ENCODE data around the gene SZT2.

The SZT2 gene

GRCh38 chr1:43348809-43349593 is 40.7 kb upstream of the SZT2 start:
- Histone ChIP-seq H3K4me1 (ENCODE audit: insufficient read depth, insufficient read length) (peaks cover 13% of the 10 kb centered on the region), H3K9me3 (ENCODE audit: insufficient read depth, low read length) (no peaks in the 10 kb centered on the region), H3K4me3 (ENCODE audit: insufficient read length, low read depth) (peak overlapping the region; percentile 74), H3K36me3 (ENCODE audit: insufficient read depth, insufficient read length, low read length) (no peaks in the 10 kb centered on the region), H3K27me3 (ENCODE audit: insufficient read depth, insufficient read length) (peaks cover 21% of the 10 kb centered on the region), H3K9ac (ENCODE audit: insufficient read length, low read depth) (peak overlapping the region; percentile 95)
- TF ChIP-seq ZNF274 (IDR thresholded peaks at IDR 0.05; ENCODE audit: low read depth, low read length) (no peak), YY1 (IDR thresholded peaks at IDR 0.05; ENCODE audit: insufficient read depth, insufficient read length) (no peak), SUZ12 (IDR thresholded peaks at IDR 0.05; ENCODE audit: extremely low read depth, insufficient read depth, insufficient read length) (no peak)
- peak; percentile 93 for DNase-seq (ENCODE audit: low read depth, low spot score)

GRCh38 chr1:43349594-43350306 is 39.9 kb upstream of the SZT2 start:
- no peak for DNase-seq (ENCODE audit: low read depth, low spot score)
- H3K4me1 ChIP-seq (ENCODE audit: insufficient read depth, insufficient read length): peaks cover 13% of the 10 kb centered on the region
- H3K9me3 ChIP-seq (ENCODE audit: insufficient read depth, low read length): no peaks in the 10 kb centered on the region
- TF ChIP-seq SUZ12 (IDR thresholded peaks at IDR 0.05; ENCODE audit: extremely low read depth, insufficient read depth, insufficient read length) (no peak), YY1 (IDR thresholded peaks at IDR 0.05; ENCODE audit: insufficient read depth, insufficient read length) (no peak), ZNF274 (IDR thresholded peaks at IDR 0.05; ENCODE audit: low read depth, low read length) (no peak)
- peaks cover 21% of the 10 kb centered on the region for H3K27me3 ChIP-seq (ENCODE audit: insufficient read depth, insufficient read length)
- peak overlapping the region; percentile 74 for H3K4me3 ChIP-seq (ENCODE audit: insufficient read length, low read depth)
- peak overlapping the region; percentile 95 for H3K9ac ChIP-seq (ENCODE audit: insufficient read length, low read depth)
- H3K36me3 ChIP-seq (ENCODE audit: insufficient read depth, insufficient read length, low read length): peaks cover 4% of the 10 kb centered on the region

DNA sequence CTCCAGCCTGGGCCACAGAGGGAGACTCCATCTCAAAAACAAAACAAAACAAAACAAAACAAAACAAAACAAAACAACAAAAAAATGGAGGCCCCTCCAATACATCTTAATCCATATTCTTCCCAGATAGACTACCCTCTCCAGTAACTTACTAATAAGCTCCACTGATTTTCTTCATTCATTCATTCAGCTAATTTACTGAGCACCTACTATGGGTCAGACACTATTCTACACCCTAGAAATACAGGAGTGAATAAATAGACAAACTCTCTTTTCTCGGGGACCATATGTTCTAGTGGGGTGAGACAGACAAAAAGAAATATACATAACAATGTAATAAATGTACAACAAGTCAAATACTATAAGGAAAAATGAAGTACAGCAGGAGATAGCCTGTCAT is 38.7 kb upstream of the SZT2 start:
- DNase-seq (ENCODE audit: low read depth, low spot score): no peak
- Histone ChIP-seq H3K9ac (ENCODE audit: insufficient read length, low read depth) (no peak overlapping the region), H3K9me3 (ENCODE audit: insufficient read depth, low read length) (no peaks in the 10 kb centered on the region), H3K36me3 (ENCODE audit: insufficient read depth, insufficient read length, low read length) (peaks cover 5% of the 10 kb centered on the region), H3K27me3 (ENCODE audit: insufficient read depth, insufficient read length) (peaks cover 21% of the 10 kb centered on the region), H3K4me3 (ENCODE audit: insufficient read length, low read depth) (no peak overlapping the region), H3K4me1 (ENCODE audit: insufficient read depth, insufficient read length) (peaks cover 13% of the 10 kb centered on the region)
- TF ChIP-seq SUZ12 (IDR thresholded peaks at IDR 0.05; ENCODE audit: extremely low read depth, insufficient read depth, insufficient read length) (no peak), ZNF274 (IDR thresholded peaks at IDR 0.05; ENCODE audit: low read depth, low read length) (no peak), YY1 (IDR thresholded peaks at IDR 0.05; ENCODE audit: insufficient read depth, insufficient read length) (no peak)

DNA sequence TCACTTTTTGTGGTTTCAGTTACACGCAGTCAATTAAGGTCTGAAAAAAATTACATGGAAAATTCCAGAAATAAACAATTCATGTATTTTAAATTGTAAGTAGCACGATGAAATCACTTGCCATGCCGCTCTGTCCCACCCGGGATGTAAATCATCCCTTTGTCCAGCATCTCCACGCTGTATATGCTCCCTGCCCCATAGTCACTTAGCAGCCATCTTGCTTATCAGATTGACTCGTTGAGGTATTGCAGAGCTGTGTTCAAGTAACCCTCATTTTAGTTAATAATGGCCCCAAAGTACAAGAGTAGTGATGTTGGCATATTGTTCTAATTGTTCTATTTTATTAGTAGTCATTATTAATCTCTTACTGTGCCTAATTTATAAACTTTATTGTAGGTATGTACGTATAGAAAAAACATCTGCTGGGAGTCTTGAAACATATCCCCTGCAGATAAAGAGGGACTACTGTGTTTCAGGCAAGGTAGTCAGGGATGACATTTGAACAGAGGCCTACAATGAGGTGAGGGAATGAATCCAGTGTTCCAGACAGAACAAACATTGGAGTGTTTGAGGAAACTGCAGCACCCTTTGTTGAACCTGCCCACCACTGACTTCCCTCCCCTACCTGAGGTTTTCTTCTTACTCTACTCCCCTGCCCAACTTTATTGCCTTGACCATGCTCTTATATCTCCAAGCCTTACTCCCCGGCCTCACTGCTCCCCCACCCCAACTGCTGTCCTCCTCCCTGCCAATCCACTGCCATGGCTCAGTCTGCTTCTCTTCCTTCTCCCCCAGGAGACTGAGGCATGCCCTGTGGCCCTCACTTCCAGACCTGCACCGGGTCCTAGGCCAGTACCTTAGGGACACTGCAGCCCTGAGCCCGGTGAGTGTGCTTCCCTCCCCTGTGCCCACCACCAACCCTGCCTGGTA is 38.0 kb upstream of the SZT2 start:
- Histone ChIP-seq H3K4me3 (ENCODE audit: insufficient read length, low read depth) (no peak overlapping the region), H3K9ac (ENCODE audit: insufficient read length, low read depth) (no peak overlapping the region), H3K27me3 (ENCODE audit: insufficient read depth, insufficient read length) (peaks cover 16% of the 10 kb centered on the region), H3K36me3 (ENCODE audit: insufficient read depth, insufficient read length, low read length) (peaks cover 10% of the 10 kb centered on the region), H3K9me3 (ENCODE audit: insufficient read depth, low read length) (no peaks in the 10 kb centered on the region), H3K4me1 (ENCODE audit: insufficient read depth, insufficient read length) (peaks cover 7% of the 10 kb centered on the region)
- TF ChIP-seq YY1 (IDR thresholded peaks at IDR 0.05; ENCODE audit: insufficient read depth, insufficient read length): no peak
- TF ChIP-seq ZNF274 (IDR thresholded peaks at IDR 0.05; ENCODE audit: low read depth, low read length): no peak
- TF ChIP-seq SUZ12 (IDR thresholded peaks at IDR 0.05; ENCODE audit: extremely low read depth, insufficient read depth, insufficient read length): no peak
- DNase-seq (ENCODE audit: low read depth, low spot score): no peak

DNA sequence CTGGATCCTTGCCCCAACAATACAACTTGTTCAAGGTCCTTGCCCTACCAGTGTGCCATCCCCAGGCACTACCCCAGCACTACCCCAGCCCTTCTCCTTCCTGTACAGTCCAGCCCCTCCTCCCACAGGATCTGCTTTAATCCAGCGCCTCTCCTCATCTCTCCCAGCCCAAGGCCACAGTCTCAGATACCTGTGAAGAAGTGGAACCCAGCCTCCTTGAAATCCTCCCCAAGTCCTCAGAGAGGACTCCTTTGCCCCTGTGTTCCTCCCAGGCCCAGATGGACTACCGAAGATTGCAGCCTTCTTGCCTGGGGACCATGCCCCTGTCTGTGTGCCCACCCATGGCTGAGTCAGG is 37.4 kb upstream of the SZT2 start:
- Histone ChIP-seq H3K36me3 (ENCODE audit: insufficient read depth, insufficient read length, low read length) (peaks cover 16% of the 10 kb centered on the region), H3K9me3 (ENCODE audit: insufficient read depth, low read length) (no peaks in the 10 kb centered on the region), H3K9ac (ENCODE audit: insufficient read length, low read depth) (peak overlapping the region; percentile 8), H3K27me3 (ENCODE audit: insufficient read depth, insufficient read length) (peaks cover 11% of the 10 kb centered on the region), H3K4me3 (ENCODE audit: insufficient read length, low read depth) (no peak overlapping the region), H3K4me1 (ENCODE audit: insufficient read depth, insufficient read length) (peaks cover 6% of the 10 kb centered on the region)
- TF ChIP-seq SUZ12 (IDR thresholded peaks at IDR 0.05; ENCODE audit: extremely low read depth, insufficient read depth, insufficient read length) (no peak), ZNF274 (IDR thresholded peaks at IDR 0.05; ENCODE audit: low read depth, low read length) (no peak), YY1 (IDR thresholded peaks at IDR 0.05; ENCODE audit: insufficient read depth, insufficient read length) (no peak)
- no peak for DNase-seq (ENCODE audit: low read depth, low spot score)

DNA sequence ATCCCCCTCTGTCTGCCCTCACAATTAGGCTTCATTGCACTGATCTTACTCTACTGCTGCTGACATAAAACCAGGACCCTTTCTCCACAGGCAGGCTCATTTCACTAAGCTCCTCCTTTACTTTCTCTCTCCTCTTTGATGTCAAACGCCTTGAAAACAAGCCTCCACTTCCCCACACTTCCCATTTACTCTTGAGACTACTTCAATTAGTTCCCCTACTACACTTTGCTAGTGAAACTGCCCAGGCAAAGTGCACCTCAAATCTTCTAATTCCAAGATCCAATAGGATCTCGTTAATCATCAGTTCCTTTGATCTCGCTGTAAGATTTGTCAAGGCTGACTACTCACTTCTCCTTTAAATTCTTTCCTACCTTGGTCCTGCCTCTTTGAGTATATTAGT is 36.8 kb upstream of the SZT2 start:
- Histone ChIP-seq H3K36me3 (ENCODE audit: insufficient read depth, insufficient read length, low read length) (peaks cover 16% of the 10 kb centered on the region), H3K9ac (ENCODE audit: insufficient read length, low read depth) (no peak overlapping the region), H3K9me3 (ENCODE audit: insufficient read depth, low read length) (no peaks in the 10 kb centered on the region), H3K27me3 (ENCODE audit: insufficient read depth, insufficient read length) (peaks cover 5% of the 10 kb centered on the region), H3K4me3 (ENCODE audit: insufficient read length, low read depth) (no peak overlapping the region), H3K4me1 (ENCODE audit: insufficient read depth, insufficient read length) (peaks cover 6% of the 10 kb centered on the region)
- DNase-seq (ENCODE audit: low read depth, low spot score): no peak
- no peak for TF ChIP-seq SUZ12 (IDR thresholded peaks at IDR 0.05; ENCODE audit: extremely low read depth, insufficient read depth, insufficient read length)
- TF ChIP-seq ZNF274 (IDR thresholded peaks at IDR 0.05; ENCODE audit: low read depth, low read length): no peak
- TF ChIP-seq YY1 (IDR thresholded peaks at IDR 0.05; ENCODE audit: insufficient read depth, insufficient read length): no peak
